Stimulated activated CD4-positive, alpha-beta T cell treated with anti-CD3 and anti-CD28 coated beads, Interleukin-4, amount 100 ng/mL, for 24 hours (primary cell): ENCODE data around the gene GNL3.

Source experiments
- DNase-seq: peaks from one replicate; pipeline ENCODE4 v3.0.0-alpha.2; 2020

GNL3 gene

DNA sequence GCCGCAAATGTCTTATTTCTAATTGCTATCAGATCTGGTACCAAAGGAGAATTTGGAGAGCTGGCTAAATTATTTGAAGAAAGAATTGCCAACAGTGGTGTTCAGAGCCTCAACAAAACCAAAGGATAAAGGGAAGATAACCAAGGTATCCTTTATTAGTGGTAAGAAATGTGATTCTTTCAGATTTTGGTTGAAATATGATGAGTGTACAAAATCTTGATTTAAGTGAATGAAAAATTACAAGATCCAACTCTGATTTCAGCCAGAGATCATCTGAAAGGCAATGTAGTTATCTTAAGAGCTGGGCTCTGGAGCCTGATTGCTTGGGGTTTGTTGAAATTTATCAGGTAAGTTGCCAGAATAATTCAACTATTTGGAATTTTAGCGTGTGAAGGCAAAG is 4.7 kb downstream of the GNL3 start:
- no peak for DNase-seq

DNA sequence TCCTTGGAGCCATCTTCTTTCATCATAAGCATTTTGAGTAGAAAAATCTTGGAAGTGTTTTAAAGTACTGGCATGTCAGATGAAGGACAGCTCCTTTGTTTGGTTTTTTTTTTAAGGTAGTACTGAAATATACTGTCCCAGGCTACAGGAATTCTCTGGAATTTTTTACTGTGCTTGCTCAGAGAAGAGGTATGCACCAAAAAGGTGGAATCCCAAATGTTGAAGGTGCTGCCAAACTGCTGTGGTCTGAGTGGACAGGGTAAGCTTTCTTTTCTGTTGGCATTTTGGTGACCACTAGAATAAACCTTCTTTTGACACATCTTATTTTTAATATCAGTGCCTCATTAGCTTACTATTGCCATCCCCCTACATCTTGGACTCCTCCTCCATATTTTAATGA is 7.2 kb downstream of the GNL3 start:
- DNase-seq: no peak

DNA sequence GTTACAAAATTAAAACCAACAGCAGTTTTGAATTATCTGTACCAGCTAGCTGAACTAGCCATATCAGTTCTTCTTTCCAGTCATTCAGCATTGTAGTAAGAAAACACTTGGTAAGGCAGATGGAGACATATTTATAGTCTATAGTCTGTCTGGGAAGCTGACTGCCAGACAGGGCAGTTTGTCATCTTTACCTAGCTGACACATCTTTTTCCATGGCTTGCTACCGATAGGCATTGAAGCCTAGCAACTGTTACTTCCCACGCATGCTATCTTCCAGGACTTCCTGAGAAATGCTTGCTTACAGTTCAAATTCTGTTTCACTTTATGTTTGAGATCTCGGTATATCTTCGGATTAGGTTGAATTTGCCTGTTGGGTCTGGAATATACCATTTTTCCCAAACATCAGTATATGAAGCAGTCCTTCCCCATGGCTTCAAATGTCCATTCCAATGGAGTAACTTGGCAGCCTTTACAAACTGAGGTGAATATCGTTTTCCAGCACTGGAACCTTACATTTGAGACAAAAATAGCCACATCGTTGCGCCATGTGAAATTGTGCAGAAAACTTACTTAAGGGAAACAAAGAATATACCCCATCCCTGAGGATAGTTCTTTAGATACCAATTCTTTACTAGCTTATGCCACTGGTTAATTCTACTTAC is 8.8 kb downstream of the GNL3 start:
- no peak for DNase-seq

DNA sequence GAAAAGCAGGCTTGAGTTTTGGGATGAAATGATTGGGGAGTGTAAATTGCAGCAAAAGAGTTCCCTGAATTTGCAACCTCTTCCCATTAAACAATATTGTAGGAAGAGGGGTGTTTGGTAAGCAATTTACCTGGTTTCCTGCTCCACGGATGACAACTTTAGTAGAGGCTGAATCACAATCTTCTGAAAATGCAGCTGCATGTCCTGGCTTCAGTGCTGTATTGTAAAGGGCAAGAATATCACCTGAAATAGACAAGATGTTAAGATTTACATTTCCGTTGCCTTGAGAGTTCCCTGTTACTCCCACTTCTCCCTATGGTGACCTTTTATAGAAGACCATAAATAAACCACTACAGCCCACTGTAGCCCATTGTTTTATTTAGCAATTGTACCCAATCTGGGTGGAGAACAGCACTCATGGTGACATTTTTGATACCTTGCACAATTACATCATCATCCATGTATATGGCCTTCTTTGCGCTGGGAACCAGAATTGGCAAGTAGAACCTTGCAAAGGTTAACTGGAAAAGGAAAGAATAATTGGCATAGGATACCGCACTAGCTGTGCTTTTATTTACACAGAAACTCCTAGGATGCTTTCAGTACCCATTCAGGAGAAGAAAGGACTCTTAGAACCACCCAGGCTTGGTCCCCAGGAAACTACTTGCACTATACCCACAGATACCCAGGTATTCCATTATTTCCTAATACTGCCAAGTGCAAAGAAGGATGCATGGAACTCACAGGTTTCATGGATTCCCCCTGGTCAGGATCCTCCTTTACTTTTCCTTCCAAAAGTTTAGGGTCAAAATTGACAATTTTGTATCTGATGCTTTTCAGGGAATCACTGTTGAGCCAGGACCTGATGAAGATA is 10.2 kb downstream of the GNL3 start:
- no peak for DNase-seq

DNA sequence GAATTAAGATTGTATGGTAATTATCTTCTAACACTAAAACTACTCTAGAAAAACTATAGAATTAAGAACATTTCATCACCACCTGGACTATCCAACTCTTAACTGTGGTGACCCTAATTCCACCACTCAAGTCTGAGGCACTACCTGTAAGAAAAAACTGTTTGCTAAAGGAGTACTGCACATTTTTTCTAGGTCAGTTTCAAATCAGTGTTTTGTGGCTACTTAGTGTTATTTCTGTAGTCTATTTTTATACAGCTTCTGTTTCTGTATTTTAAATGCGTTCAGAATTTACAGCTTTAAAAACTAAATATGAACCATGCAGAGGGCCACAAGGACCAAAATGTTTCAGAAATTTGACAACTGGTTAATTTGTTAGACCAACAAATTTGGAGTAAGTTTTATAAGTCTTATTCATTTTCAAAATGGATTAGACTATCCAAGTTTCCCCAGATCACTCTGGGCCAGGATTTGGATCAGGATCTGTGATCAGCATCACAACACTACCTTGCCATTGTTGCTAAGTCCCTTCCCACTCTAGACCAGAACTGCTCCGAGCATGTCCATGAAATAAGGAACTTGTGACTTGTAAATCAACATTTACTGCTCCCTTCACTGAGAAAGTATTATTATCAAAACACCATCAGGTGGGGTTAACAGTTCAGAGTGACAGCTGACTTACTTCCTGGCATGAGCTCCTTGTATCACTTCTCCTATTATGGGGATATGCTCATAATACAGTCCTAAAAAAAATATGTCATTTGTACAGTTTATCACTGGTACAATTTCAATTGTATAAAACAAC is 11.2 kb downstream of the GNL3 start:
- no peak for DNase-seq

DNA sequence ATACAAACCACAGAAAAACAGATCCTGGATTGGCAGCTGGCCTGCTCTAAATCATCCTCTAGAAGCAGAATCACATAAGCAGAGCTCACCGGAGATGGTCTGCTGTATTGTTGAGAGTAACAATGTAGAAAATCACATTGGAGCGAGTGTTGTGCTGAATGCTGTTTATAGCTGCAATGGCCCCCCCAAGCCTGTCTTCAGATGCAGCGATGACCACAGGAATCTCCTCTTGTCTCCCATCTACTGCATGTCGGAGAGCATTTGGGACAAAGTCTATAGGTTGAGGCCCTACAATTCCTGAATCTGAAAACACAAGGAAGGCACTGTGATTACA is 11.8 kb downstream of the GNL3 start:
- no peak for DNase-seq

DNA sequence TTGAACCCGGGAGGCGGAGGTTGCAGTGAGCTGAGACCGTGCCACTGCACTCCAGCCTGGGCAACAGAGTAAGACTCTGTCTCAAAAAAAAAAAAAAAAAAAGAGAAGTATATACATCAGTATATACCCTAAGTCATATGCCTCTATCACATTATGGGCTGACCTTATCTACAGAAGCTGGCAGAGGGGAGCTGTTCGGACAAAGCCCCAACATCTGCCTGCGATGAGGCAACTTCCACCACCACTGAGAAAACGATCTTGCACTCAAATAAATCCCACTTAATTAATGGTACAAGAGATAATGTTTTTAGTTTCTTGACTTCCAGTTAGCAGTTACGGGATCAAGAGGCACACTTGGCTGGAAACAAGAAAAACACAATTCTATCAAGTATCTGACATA is 17.5 kb downstream of the GNL3 start:
- no peak for DNase-seq

DNA sequence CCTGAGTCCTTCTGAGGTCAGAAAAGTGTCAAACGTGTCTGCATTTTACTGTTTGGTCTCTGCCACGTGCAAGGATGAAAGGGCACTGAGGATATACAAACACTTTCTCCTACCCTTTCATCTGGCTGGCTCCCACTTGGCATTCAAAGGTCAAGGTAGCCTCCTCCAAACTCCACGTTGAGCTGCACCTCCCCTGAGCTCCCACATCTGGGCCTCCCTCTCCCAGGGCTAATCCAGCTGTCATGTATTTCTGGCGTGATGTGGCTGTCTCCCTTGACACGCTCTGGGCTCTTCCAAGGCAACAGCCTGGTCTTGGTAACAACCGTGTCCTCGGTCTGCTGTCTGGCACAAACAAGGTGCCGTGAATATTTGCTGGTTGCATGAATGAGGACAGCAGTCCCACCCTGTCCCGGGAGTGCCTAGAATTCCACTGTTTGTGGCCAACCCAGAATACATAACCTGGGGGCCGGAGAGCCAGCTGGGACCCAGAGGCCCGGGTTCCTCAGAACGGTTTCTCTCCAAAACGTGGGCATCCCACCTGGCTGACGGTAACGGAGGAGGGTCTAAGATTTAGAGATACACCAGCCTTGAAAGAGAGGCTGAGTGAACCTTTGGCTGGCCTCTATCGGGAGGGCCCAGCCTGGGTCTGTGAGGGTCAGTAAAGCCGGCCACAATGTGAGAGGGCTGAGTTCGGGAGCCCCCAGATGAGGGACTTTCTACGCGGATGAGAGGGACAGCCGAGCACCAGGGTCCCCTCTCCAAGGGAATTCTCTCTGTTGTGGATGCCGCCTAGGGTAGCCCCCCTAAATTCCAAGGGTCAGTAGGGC is 19.0 kb downstream of the GNL3 start:
- DNase-seq: no peak

DNA sequence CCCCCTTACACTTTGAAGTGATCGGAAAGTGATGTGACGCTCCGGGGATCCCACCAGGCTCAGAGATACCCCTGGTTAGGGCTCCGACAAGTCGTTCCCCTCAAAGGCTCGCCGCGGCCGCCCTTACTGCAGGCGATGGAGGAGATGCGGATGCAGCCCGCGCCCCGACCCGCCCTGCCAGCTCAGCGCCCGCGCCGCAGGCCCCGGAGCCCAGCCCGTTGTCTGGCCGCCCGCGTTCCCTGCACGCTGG is 19.5 kb downstream of the GNL3 start:
- no peak for DNase-seq

DNA sequence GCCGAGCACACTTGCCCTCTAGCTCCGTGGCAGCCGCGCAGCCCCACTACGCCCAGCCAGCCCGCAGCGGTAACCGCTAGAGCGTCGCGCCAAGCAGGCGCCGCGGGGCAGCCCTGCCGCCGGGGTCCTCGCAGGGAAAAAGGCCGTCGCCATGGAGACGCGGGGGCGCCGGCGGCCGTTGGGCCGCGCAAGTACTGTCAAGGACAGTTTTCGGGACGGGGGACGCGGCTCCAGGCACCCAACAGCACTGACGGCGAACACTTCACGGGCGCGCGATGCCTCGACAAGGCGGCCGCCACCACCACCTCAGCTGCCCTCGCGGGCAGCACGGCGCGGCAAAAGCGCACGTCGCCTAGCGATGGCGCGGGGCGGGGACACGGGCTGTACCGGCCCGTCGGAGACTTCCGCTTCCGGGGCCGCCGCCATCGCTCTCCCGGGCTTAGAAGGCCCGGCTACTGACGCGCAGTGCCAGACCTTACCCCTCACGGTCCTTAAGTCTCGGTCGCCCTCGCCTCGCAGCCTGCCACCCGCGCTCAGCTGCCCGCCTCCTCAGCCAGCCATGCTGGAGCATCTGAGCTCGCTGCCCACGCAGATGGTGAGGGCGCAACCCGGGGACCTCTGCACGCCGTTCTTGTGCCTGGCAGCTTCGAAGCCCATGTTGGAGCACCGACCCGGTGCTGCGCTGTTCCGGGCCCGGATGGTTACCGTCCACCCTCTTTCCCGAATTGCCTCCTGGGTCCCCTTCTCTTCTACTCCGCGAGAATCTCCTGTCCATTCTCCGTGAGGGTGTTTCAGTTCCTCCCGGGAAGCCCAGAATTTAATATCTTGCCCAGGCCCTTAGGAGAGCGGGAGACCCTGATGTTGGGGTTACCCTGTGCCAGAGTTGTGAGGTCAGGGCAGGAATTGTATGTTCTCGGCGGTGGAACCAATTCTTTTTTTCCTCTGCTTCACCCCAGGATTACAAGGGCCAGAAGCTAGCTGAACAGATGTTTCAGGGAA is 20.2 kb downstream of the GNL3 start, which contains the start of the genes GLT8D1 and SPCS1:
Gene GLT8D1, minus strand, starts transcription at position 104 of the 999 bp plus-strand sequence. CDS start 5,331 bp downstream, outside the sequence.
Gene SPCS1, plus strand, starts transcription at position 419 of the 999 bp plus-strand sequence. Its CDS starts 141 bp downstream, at position 560.
- peak; percentile 85 for DNase-seq

DNA sequence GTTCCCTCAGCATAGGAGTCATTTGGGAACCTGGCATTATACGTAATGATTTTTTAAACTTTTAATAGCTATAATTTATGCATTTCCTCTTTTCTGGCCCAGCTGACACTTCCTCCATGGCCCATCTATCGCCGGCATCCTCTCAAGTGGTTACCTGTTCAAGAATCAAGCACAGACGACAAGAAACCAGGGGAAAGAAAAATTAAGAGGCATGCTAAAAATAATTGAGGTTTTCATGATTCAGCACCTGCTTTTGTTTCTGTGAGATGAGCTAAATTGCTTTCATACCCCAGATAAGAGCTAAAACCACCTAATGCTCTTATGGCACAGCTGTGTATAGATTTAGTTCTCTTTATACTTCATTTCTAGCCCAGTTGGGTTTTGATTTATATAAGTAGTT is 21.8 kb downstream of the GNL3 start:
- DNase-seq: no peak

DNA sequence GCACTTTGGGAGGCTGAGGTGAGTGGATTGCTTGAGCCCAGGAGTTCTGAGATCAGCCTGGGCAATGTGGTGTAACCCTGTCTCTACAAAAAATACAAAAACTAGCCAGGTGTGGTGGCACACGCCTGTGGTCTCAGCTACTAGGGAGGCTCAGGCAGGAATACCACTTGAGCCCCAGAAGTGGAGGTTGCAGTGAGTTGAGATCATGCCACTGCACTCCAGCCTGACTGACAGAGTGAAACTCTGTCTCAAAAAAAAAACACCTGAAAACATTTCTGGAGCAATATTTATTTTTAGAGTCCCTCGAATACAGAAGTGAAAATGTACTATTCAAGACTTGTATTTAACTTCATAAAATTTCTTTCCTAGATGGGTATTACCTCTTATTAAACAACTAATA is 24.7 kb downstream of the GNL3 start:
- DNase-seq: no peak

DNA sequence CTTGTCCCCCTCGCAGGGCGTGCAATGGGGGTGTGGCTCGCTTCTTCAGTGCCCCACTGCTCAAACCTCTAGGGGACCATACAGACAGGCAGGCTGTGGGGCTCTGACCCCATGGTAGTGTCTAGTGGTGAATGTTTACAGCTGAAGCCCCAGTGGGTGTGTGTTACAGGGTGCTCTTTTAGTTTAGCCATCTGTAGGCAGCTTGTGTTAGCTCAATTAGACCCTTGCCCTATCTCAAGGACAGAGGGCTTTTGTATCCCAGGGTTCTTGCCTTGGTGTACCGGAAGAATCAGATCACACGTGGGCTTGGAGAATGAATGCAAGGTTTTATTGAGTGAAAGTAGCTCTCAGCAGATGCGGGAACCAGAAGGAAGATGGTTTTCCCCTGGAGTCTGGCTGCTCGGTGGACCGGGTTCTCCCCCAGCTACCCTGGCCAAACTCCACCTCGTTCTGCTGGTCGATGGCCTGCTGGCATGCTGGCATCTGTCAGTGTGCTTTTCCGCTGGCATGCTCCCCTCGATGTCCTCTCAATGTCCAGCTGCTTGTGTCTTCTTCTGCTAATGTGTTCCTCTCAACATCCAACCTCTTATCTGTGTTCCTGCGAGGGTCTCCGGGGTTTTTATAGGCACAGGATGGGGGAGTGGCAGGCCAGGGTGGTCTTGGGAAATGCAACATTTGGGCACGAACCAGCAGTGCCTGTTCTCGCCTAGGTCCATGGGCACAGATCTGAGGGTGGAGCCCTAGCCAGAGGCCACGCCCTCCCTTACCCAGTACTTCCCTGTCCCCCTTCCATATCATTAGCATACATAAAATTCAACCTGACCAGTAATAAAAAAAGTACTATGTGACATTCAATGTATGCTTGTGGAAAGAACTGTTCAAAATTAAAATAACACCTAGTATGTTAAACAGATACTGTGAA is 26.7 kb downstream of the GNL3 start:
- no peak for DNase-seq

DNA sequence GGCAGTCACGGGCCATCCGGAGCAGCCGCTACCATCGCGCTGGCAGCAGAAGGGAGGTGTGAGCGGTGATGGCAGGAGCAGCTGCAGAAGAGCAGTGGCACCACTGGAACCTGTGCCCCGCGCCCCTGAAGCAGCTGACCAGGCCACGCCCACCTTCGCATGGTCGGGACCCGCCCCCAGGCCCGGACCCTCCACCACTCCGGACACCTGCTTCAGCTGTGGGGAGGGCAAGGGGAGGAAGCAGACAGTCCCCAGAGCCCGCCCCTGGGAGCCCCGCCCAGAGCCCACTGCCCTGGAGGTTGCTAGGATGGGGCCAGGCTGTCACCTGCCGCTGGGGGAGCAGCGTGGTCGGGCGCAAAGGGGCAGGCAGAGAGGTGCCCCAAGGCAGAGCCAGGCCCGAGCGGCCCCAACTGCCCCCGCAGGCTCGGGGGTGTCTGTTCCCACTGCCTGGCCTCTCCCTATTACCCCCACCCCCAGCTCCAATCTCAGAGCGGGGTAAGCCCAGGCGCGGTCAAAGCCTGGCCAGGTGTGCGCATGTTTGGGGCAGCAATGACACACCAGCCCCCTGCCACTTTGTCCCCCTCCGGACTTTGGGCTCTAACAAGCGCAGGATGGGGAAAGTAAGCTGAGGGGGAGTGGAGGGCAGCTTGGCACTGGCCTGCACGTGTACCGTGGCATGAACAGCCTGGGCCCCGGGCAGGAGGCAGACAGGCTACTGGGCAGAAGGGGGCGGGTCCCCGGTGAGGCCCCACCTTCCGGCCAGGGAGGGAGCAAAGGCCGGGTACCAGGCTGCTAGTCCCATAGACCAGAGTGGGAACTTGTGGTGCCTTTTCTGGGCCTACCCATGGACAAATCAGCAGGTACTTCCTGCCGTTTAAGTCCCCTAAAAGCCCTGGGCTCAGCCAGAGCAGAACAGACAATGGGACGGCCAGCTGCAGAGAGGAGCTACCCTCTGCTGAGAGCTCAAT is 28.8 kb downstream of the GNL3 start:
- no peak for DNase-seq

DNA sequence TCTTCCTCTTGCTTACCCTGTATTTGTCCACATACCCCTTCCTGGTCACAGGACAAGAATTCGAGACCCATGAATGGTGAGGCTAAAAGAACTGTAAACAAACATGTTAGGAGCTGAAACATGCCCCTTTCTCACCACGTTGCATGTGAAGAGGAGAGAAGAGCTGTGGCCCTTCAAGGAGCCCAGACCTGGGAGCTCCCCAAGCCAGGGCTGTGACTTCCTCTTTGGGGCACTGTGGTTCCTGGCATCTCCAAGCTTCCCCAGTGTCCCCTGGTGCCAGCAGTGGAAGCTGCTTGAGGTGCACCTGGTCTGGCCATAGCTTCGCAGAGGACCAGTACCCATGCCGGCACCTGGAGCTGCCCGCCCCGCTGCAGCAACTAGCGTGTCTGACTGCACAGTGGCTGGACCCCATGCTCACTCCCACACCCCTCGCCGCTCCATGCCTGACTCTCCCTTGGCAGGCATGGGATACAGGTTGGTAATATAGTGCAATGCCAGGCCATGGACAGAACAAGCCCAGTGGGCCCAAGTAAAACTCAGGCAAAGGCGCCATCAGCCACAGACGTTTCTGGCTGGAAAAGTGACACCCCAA is 30.0 kb downstream of the GNL3 start:
- DNase-seq: no peak

DNA sequence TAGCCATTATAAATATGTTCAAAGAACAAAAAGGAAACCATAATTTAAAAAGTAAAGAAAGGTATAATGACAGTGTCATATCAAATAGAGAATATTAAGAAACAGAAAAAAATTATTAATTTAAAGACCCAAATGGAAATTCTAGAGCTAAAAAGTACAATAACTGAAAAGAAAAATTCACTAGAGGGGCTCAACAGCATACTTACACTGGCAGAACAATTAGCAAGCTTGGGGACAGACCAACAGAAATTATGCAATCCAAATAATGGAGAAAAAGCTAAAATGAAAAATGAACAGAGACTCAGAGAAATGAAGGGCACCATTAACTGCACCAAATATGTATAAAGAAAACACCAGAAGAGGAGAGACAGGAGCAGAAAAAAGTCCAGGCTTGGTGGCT is 33.8 kb downstream of the GNL3 start:
- DNase-seq: no peak

DNA sequence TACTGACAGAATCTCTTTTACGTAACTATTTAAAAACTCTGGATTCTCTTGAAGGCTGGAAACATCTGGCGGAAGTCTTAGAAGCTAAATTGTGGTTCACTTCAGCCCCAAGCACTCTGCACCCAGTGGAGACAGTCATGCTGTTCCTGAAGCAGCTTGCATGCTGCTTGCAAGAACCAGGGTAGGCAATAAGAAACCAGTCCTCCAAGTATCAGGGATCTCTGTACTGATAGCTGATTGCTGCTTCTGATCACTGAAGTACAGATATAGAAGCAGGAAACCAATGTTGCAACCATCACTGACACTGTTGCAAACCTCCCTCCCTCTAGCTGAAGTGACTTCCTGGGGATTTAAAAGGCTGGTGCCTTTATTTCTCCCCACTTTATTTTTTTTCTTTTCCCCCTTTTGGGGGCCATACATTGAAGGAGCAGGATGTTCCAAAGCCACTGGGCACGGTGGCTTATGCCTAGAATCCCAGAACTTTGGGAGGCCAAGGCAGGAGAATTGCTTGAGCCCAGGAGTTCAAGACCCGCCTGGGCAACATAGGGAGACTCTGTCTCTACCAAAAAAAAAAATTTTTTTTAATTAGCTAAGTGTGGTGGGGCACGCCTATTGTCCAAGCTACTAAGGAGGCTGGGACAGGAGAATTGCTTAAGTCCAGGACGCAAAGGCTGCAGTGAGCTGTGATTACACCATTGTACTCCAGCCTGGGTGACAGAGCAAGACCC is 35.3 kb downstream of the GNL3 start:
- no peak for DNase-seq

DNA sequence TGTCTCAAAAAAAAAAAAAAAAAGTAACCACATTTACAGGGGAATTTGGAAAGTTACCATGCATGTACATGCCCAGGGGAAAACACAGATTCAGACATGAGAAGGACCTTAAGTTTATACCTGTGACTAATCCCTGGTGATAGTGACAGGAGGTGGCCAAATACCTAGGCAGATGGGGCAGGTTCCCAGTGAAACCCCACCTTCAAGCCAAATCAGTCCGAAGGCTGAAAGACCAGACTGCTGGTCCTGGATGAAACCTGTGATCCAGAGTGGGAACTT is 35.8 kb downstream of the GNL3 start:
- no peak for DNase-seq
